SK-N-SH (cell line): Measurements from ENCODE around the gene CRACR2A. TPM values are rescaled to one million over a fixed set of nuclear protein-coding genes. Genes with fewer than 3 reads are reported as not detected.

Experiments
- CTCF ChIA-PET: fragments of 300-600, 350-600 bp; formaldehyde crosslinking; extraction: SDS; loops from one replicate; lab custom pipeline; 2021; lab: Yijun Ruan, JAX
- POLR2A ChIA-PET: fragments of 350-600 bp; sonication (Branson Sonifier 250); formaldehyde crosslinking; extraction: SDS; loops from one replicate; lab custom pipeline; 2020; ENCODE audit warnings: antibody characterized with exemption, inconsistent platforms; lab: Yijun Ruan, JAX
- DNase-seq: peaks from one replicate; pipeline ENCODE4 v3.0.0; 2012
- H2AFZ ChIP-seq: fragments of 200-600 bp; sonication (generic); 2 replicates; pipeline ENCODE4 v1.8.1; 2016; ENCODE audit warnings: antibody characterized with exemption, mild to moderate bottlenecking, low read depth
- H3F3A ChIP-seq: fragments of 200-600 bp; sonication (generic); replicated peaks from 2 replicates; pipeline ENCODE3; 2016; ENCODE audit warnings: antibody characterized with exemption, mild to moderate bottlenecking; ENCODE audit not compliant: insufficient read depth
- H3K27ac ChIP-seq, 2 experiments: fragments of 200-500 bp in 1 of 2; fragments of 200-600 bp in 1 of 2; sonication (Bioruptor generic) in 1 of 2; sonication (generic), shearing (Covaris generic) in 1 of 2; 2 replicates each; pipeline versions ENCODE4 v1.5.1 to v1.6.1; 2014 to 2016; ENCODE audit warnings: low read depth in 2 of 2, inconsistent platforms in 1 of 2, low read length in 1 of 2, mild to moderate bottlenecking in 1 of 2, mixed read lengths in 1 of 2
- H3K27me3 ChIP-seq: fragments of 200-600 bp; sonication (generic), shearing (Covaris generic); 2 replicates; pipeline ENCODE4 v1.6.1; 2016; ENCODE audit warnings: mixed run types; ENCODE audit not compliant: insufficient read depth
- H3K36me3 ChIP-seq, 2 experiments: fragments of 200-500 bp in 1 of 2; fragments of 200-600 bp in 1 of 2; sonication (Bioruptor generic) in 1 of 2; sonication (generic) in 1 of 2; replicated peaks in 1 of 2; 2 replicates each; pipeline versions ENCODE3 to v1.5.1; 2014 to 2016; ENCODE audit warnings: low read length in 1 of 2, mild to moderate bottlenecking in 1 of 2; ENCODE audit not compliant: insufficient read depth in 2 of 2, control insufficient read depth in 1 of 2
- H3K4me1 ChIP-seq, 2 experiments: fragments of 200-500 bp in 1 of 2; fragments of 200-600 bp in 1 of 2; sonication (Bioruptor generic) in 1 of 2; sonication (generic), shearing (Covaris generic) in 1 of 2; 2 replicates each; pipeline versions ENCODE4 v1.5.1 to v1.6.1; 2014 to 2016; ENCODE audit warnings: low read depth in 1 of 2, low read length in 1 of 2, mixed run types in 1 of 2; ENCODE audit not compliant: insufficient read depth in 2 of 2, control insufficient read depth in 1 of 2
- H3K4me2 ChIP-seq: fragments of 200-600 bp; sonication (generic), shearing (Covaris generic); 2 replicates; pipeline ENCODE4 v1.6.1; 2017; ENCODE audit warnings: mixed run types
- H3K4me3 ChIP-seq, 2 experiments: fragments of 200-500 bp in 1 of 2; fragments of 200-600 bp in 1 of 2; sonication (Bioruptor generic) in 1 of 2; sonication (generic), shearing (Covaris generic) in 1 of 2; 2 replicates each; pipeline versions ENCODE4 v1.5.1 to v1.8.1; 2014 to 2016; ENCODE audit warnings: low read depth in 2 of 2, inconsistent platforms in 1 of 2, low read length in 1 of 2, mild to moderate bottlenecking in 1 of 2, mixed read lengths in 1 of 2, moderate library complexity in 1 of 2
- H3K79me2 ChIP-seq: fragments of 200-600 bp; sonication (generic); 2 replicates; pipeline ENCODE4 v1.8.1; 2017; ENCODE audit warnings: mild to moderate bottlenecking; ENCODE audit not compliant: insufficient read depth
- H3K9ac ChIP-seq: fragments of 200-600 bp; sonication (generic); 2 replicates; pipeline ENCODE4 v1.6.1; 2017; ENCODE audit warnings: mixed run types
- H3K9me2 ChIP-seq: fragments of 200-600 bp; sonication (generic); 2 replicates; pipeline ENCODE4 v1.6.1; 2017; ENCODE audit warnings: mixed run types
- H3K9me3 ChIP-seq: fragments of 200-600 bp; sonication (generic); 2 replicates; pipeline ENCODE4 v1.6.1; 2017; ENCODE audit warnings: mixed run types, mild to moderate bottlenecking, moderate library complexity
- H4K20me1 ChIP-seq: fragments of 200-600 bp; sonication (generic); 2 replicates; pipeline ENCODE4 v1.6.1; 2017; ENCODE audit warnings: mild to moderate bottlenecking, mixed run types; ENCODE audit not compliant: insufficient read depth
- CTCF ChIP-seq: fragments of 200-600 bp; sonication (generic); IDR thresholded peaks from 2 replicates; pipeline ENCODE4 v1.6.1; 2017; ENCODE audit warnings: antibody characterized with exemption, mild to moderate bottlenecking, moderate library complexity
- EP300 ChIP-seq, 2 experiments: IDR thresholded peaks; 2 replicates each; pipeline versions ENCODE4 v1.4.0 to v1.6.1; 2012; ENCODE audit warnings: borderline replicate concordance in 1 of 2, low read depth in 1 of 2, low read length in 1 of 2
- FOSL2 ChIP-seq: IDR thresholded peaks from 2 replicates; pipeline ENCODE4 v1.4.0; 2012; ENCODE audit warnings: low read depth, mild to moderate bottlenecking, moderate library complexity, borderline replicate concordance
- NFIC ChIP-seq: IDR thresholded peaks from 2 replicates; pipeline ENCODE4 v1.4.0; 2012; ENCODE audit warnings: borderline replicate concordance
- NRF1 ChIP-seq: IDR thresholded peaks from 2 replicates; pipeline ENCODE4 v1.6.1; 2012; ENCODE audit warnings: low read depth, mild to moderate bottlenecking, low read length
- REST ChIP-seq: IDR thresholded peaks from 2 replicates; pipeline ENCODE4 v1.6.1; 2012; ENCODE audit warnings: mild to moderate bottlenecking, low read depth, low read length, moderate library complexity
- RFX5 ChIP-seq: IDR thresholded peaks from 2 replicates; pipeline ENCODE4 v1.6.1; 2012; ENCODE audit warnings: mild to moderate bottlenecking, improper control_type of control experiment, low read length
- RXRA ChIP-seq: IDR thresholded peaks from 2 replicates; pipeline ENCODE4 v1.4.0; 2012; ENCODE audit warnings: low read depth, mild to moderate bottlenecking, borderline replicate concordance
- SIN3A ChIP-seq: IDR thresholded peaks from 2 replicates; pipeline ENCODE4 v1.6.1; 2012; ENCODE audit warnings: low read depth, mild to moderate bottlenecking, low read length, moderate library complexity, borderline replicate concordance
- SMC3 ChIP-seq: IDR thresholded peaks from 2 replicates; pipeline ENCODE4 v1.6.1; 2012; ENCODE audit warnings: low read depth, low read length, improper control_type of control experiment
- TAF1 ChIP-seq: IDR thresholded peaks from 2 replicates; pipeline ENCODE4 v1.6.1; 2012; ENCODE audit warnings: low read depth, mild to moderate bottlenecking, low read length, moderate library complexity, borderline replicate concordance
- WGBS: methylation state at CpG from one replicate; pipeline ENCODE4 v1.1.6; 2017; ENCODE audit warnings: low lambda C conversion rate; 5-methylcytosine and 5-hydroxymethylcytosine counted together
- polyA plus RNA-seq, 3 experiments: library from polyadenylated mRNA; depleted of rRNA; stranded (reverse); fragments of >200 nt; gene quantifications; 2 replicates each; pipeline ENCODE4 v1.2.3, GENCODE V29; 2012

Gene CRACR2A
- polyA plus RNA-seq, 1 of the 3 experiments (the other 2 are of a cell fraction), result 0.12 TPM

DNA sequence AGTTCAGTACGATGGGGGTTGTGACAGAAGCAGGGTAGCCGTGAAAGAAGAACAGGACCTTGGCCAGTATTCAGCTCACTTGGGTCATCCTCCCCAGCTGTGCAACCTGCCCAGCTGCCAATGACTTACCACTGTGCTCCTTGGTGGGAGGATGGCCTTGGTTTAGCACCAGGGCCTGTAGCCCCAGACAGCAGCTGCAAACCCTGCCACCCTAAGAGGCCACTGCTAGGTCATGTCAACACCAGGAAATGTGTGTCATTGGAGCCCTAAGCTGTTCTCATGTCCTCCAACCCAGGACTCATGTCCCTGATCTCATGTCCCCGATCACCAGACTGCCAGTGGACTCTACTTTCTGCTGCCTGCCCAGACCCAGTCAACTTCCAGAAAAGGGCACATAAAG is 3.0 kb upstream of the CRACR2A start:
- no peaks in the 10 kb centered on the region for H3F3A ChIP-seq
- H3K36me3 ChIP-seq, result no peaks in the 10 kb centered on the region
- 37% methylated on average over 3 of the region's 3 CpGs for WGBS
- POLR2A ChIA-PET, result no interaction called here
- H3K27ac ChIP-seq, result no peak overlapping the region
- peaks cover 0 to 2% of the 10 kb centered on the region in 2 experiments; a peak in 1 of 4 replicates for H3K4me1 ChIP-seq
- no peak for TF ChIP-seq SIN3A
- TF ChIP-seq RFX5, result no peak
- no peak for TF ChIP-seq NFIC
- TF ChIP-seq FOSL2, result no peak
- no peak for TF ChIP-seq REST
- TF ChIP-seq CTCF, result no peak
- TF ChIP-seq SMC3, result no peak
- H3K9me2 ChIP-seq, result no peaks in the 10 kb centered on the region
- H3K4me2 ChIP-seq, result no peak overlapping the region
- no peaks in the 10 kb centered on the region for H4K20me1 ChIP-seq
- no peaks in the 10 kb centered on the region for H3K27me3 ChIP-seq
- H3K9ac ChIP-seq, result no peak overlapping the region
- H3K79me2 ChIP-seq, result no peaks in the 10 kb centered on the region
- no peak overlapping the region for H3K4me3 ChIP-seq
- CTCF ChIA-PET, result interaction anchor here (0.6 to 2.3 kb wide), 4 partner anchors 10 to 456 kb away, joined by 3 to 9 read pairs (median 3); no protein-coding TSS in a partner anchor
- H3K9me3 ChIP-seq, result no peaks in the 10 kb centered on the region
- DNase-seq, result no peak
- H2AFZ ChIP-seq, result no peak overlapping the region

- H3K36me3 ChIP-seq, result no peaks in the 10 kb centered on the region
- ChIA-PET POLR2A (no interaction called here), CTCF (interaction anchor here (0.7 to 2.3 kb wide), 7 partner anchors 10 to 454 kb away, joined by 3 to 12 read pairs (median 4); no protein-coding TSS in a partner anchor)
- no peak overlapping the region for H3K4me2 ChIP-seq
- no peak overlapping the region for H3K27ac ChIP-seq
- no peak for DNase-seq
- no peaks in the 10 kb centered on the region for H3K9me2 ChIP-seq
- H3K4me3 ChIP-seq, result no peak overlapping the region
- no peak overlapping the region for H3K9ac ChIP-seq
- H4K20me1 ChIP-seq, result no peaks in the 10 kb centered on the region
- peaks cover 0 to 2% of the 10 kb centered on the region in 2 experiments; a peak in 1 of 4 replicates for H3K4me1 ChIP-seq
- H3K27me3 ChIP-seq, result no peaks in the 10 kb centered on the region
- 86% methylated on average over 9 of the region's 9 CpGs for WGBS
- H3K9me3 ChIP-seq, result no peaks in the 10 kb centered on the region
- no peak overlapping the region for H2AFZ ChIP-seq
- H3K79me2 ChIP-seq, result no peaks in the 10 kb centered on the region
- H3F3A ChIP-seq, result no peaks in the 10 kb centered on the region
- TF ChIP-seq REST, result no peak
- TF ChIP-seq EP300 (IDR thresholded peaks at IDR 0.05; ENCODE audit: borderline replicate concordance in 1 of 2, low read depth in 1 of 2, low read length in 1 of 2), result no peak
- TF ChIP-seq SIN3A, result no peak
- no peak for TF ChIP-seq RXRA
- TF ChIP-seq TAF1, result no peak
- TF ChIP-seq CTCF, result no peak
- TF ChIP-seq NRF1, result no peak
These were observed 805 bp upstream of the CRACR2A start for GRCh38 chr12:3753544-3754284.
